SHP77 (cell line): Measurements from ENCODE around the gene NAV2.

Experiments
- DNase-seq, 2 experiments: peaks; one replicate each; lab custom pipeline; 2025; lab: John Stamatoyannopoulos, UW

The NAV2 gene

DNA sequence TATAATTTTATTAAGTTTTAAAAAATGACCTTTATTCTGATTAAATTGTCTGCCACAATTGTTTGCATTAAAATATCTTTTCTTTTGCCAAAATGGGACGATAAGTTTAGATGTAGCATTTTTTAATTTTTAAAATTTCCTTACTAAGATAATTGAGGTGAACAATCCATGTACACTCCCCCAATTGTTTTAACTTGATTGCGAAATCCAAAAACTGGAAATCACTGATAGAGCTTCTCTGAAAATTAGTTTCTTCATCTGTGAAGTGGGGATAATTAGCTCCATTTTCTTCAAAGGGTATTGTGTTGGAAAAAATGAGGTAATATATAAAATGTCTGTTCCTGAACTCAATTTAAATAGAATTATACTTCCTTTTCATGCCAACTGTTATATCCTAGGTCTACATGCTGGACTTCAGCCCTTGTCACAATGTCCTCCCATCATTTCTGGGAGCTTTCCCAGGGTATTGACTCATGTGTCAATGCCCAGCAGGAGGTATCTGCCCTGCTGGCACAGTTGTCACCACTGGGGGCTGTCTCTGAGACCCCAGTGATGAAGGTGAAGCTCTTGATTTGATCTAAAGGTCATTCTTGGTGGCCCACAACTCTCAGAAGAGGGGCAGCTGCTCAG is 28.7 kb upstream of the NAV2 start:
- DNase-seq, result no peak

DNA sequence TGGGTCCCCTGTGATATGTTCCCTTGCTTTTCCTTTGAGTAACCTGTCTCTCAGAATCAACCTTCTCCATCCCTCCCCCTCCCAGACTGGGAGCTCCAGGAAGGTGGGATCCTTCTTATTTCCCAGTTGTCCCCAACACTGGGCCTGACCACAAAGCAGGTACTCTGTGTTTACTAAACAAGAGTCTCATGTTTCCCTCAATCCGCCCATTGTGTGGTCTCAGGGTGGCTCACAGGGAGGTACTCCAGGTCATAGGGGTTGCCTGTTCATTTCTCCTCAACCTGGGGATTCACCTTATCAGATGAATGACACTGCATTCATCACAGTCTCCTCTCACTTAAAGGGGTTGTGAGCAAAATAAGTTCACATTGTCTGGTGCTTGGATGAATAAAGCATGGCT is 26.4 kb upstream of the NAV2 start:
- DNase-seq, result no peak

DNA sequence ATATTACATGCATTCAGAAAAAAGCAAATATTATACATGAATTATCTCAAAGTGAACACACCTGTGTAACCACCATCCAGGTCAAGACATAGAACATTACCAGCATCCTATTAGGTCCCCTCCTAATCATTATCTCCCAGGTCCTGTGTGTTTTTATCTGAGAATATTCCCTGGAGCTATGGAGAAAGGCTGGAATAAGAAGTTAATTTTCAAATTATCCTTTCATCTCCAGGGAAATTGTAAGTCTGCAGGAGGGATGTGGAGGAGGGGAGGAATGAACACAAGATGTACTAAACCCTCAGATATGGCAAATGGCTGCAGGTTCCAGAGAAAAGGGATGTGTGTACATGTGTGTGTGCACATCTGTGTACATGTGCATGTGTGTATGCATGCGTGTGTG is 25.2 kb upstream of the NAV2 start:
- DNase-seq, result no peak

DNA sequence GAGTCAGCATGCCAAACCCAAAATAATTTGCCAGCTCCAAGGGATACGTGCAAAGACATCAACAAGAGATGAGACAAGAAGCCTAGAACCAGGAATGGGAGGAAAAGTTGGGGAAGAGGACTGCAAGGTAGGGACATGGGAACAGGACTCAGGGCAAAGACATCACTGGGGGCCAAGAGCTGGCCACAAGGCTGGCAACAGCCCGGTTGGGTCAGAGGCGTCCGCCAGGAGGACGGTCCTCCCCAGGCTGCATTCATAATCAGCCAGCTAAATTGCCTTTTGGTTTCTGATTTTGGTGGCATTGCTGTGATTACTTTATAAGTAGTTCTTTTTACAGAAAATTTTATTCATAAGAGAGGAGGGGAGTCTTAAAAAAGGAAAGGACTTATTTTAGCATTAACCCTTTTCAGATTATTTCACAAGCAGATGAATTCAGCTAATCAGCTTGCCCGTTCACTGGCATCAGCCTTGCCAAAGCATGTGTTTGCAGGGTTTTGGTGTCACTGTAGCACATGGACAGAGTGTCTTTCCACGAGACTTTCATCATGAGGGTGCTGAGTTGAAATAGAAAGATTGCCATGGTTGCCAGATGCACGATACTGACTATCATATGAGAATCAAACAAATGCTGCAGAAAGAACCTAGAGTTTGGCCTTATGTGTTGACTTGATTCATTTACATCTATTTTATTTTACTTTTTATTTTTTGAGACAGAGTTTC is 23.2 kb upstream of the NAV2 start:
- no peak for DNase-seq

DNA sequence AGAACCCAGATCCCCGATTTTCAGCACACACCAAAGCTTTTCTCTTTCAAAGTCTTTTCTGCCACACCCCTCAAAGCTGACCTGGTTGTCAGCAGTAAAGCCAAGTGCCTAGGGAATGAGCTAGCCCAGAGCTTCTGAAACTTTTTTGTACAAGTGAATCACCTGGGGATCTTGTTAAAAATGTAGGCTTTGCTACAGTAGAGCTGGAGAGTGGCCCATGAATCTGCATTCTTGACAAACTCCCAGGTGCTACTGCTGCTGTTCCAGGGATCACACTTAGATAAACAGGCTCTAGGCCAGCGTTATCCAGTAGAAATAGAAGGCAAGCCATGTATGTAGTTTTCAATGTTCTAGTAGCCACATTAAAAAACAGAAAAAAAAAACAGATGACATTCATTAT is 21.8 kb upstream of the NAV2 start:
- no peak for DNase-seq

DNA sequence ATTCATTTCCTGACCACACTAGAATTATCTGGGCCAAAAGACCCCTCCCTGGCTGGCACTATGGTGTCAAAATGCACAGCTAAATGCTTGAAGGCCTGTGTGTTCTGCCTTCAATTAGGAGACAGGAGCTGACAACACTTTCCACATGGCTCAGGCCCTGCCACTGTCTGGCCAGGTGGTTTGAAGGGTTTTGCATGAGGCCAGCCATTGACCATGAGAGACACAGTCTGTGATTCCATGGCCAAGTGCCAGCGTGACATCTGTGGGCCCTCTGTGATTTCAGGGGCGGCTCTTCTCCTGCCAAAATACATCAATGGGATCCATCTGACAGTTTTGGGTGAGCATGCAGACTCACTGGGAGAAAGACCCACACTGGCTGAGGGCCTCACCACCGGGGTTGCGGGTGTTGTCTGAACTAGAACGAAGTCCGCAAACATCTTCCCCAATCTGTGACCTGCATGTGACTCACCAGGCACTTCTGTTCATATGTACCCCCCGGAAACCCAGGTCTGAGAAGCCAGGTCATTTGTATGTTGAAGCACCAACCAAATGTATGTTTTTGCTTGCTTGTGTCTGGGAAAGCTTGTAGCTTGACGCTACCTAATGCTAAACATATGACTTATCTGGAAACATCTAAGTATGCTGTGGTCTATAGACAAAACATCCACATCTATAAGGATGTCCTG is 20.7 kb upstream of the NAV2 start:
- DNase-seq, result no peak

DNA sequence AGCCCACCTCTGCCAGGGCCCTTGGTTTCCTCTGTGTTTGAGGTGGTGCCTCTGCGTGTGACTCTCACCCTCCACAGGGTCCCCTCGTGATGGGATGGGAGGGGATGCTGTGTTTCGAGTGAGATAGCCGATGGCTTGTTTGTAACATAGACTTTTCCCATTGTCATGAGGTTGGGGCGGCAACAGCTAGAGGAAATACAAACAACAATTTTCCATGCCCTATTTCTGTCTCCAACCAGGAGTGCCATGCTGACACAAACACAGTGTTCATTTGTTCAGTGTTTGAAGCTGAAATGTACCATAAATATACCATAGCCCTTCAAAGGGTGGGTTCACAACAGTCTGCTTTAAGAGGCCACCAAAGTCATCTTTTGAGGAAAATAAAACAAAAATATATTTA is 19.5 kb upstream of the NAV2 start:
- no peak for DNase-seq

DNA sequence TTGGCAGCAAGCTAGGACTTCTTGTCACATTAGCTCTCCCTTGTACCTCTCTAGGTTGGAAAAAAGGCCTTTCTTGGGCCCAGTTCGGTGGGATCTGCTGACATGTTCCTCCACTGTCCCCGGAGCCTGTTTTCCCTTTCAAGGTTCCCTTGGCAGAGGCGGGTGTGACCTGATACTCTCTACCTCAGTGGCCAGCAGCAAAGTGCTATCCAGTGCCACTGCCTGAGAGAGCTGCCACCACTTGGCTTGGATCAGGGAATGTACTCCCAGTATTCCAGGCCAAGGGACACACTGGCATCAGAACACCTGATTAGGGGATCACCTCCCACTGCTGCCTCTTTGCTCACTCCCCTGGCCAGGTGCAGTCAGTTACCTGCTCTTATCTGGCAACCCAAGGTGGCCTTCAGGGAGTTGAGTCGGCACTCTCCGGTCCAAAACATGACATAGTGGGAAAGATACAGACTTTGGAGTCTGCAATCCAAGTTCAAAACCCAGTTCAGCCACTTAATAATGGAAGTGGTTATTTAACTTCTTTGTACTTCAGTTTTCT is 17.8 kb upstream of the NAV2 start:
- no peak for DNase-seq

DNA sequence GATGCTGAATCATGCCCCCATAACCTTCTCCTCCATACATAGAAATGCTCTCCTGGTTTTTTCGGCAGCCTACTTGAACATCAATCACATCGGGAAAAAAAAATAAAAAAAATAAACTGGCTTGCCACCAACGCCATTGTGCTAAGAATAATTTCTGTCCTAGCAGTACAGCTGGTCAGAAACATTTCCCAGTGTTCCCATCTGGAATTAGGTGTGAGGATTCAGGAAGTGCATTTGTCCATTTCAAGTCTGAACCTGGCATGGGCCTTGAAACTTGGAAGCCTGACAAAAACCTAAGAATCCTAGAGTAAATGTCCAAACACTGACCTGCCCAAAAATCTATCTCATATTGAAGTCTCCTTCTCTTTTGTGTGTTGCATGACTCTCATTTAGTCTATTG is 16.6 kb upstream of the NAV2 start:
- DNase-seq, result no peak

DNA sequence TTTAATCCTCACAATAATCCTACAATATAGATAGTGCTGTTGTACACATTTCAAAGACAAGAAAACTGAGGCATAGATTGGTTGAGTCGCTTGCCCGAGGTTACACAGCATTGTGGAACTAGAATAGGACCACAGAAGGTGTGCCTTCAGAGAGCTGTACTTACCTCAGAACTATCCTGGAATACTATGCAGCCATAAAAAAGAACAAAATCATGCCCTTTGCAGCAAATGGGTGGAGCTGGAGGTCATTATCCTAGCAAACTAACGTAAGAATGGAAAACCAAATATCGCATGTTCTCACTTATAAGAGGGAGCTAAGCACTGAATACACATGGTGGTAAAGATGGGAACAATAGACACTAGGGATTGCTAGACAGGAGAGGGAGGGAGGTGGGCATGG is 15.7 kb upstream of the NAV2 start:
- no peak for DNase-seq

DNA sequence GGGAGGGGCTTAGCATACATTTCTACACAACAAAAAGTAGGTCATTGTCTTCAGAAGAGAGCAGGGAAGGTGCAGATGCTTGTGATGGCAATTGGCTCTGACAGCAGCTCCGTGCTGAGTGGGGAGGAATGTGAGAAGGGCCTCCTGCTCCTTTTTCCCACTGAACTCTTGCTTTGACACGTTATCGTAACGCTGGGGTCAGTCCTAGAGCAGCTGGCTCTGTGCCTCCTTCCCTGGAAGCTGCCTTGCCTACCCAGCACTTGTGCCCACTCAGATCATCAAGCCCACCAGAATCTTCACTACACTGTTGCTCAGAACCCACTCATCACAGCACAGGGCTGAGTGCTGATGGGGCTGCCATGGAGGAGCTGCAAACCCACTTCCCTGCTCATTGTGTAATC is 14.9 kb upstream of the NAV2 start:
- no peak for DNase-seq

DNA sequence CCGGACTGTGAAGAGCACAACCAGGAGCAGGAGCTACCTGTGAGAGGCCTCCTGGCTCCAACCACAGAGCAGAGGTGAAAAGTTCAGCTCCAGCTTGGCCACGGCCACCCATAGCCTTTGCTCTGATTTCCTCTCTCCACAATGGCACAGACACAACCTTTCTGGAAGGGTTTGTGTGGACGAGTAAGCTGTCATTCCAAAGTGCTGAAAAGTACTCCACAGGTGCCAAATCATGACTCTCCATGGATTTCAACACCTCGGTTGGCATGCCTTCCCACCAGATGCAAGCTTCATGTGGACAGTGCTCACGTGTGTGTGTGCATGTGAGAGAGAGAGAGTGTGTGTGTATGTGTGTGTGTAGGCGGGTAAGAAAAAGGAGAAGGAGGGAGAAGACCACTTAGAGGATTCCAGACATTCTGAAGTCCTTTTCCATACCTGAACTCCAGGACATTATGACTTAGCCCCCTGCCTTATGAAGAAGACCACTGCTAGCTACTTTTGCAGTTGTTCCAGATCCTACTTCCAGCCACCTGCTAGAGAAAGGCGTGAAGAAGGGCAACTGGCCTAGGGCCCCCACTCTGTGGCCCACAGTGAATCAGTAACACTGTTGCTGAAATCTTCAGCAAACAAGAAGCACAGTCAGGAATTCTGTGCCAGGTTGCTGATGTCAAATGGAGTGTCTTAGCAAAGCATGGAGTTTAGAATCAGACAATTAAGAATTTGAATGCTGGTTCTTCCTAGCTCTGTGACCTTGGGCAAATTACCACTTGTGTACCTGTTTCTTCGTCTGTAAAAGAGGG is 13.9 kb upstream of the NAV2 start:
- DNase-seq, result no peak

DNA sequence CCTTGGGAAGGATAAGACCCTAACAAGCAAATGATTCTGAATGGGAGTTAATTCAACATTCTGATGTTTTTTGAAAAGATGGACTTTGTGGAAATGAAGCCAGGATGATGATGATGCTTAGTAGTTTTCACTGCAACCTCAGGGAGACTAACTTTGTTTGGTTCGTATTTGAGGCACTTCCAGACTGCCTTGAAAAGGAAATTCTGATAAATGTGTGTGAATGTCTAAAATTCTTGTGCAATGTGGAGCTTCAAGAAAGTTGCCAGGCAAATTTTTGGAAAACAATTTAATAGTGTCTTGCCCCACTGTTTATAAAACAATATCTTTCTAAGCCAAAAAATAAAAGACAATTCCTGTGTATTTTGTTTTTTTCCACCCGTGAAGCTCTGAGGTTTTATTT is 11.2 kb upstream of the NAV2 start:
- DNase-seq, result no peak

DNA sequence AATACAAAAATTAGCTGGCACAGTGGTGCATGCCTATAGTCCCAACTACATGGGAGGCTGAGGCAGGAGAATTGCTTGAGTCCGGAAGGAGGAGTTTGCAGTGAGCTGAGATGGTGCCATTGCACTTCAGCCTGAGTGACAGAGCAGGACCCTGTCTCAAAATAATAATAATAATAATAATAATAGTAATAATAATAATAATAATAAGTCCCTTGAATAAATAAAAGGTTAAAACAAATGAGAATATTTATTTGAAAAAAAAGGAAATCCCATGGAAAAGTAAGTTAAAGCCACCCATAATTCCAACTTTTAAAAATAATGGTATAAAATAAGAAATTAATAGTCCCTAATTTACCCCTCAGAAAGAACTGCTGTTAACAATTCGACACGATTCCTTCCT is 10.0 kb upstream of the NAV2 start:
- no peak for DNase-seq

DNA sequence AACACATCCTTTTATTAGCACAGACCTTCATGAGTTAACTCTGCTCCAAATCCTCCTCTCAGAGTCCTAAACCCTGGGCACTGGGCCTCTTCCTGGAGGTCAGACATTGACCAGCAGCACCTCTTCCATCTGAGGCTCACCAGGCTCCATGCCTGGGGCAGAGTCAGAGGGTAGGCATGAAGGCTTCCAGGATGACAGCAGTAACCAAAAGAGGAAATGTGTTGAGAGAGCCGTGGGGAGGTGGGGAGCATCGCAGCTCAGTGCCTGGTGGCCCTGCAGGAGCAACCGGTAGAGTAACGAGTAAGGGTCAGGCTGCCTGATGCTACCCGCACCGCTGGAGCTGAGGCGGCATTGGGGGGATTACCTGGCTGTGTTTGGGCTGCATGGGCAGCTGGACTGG is 9.4 kb upstream of the NAV2 start:
- no peak for DNase-seq

DNA sequence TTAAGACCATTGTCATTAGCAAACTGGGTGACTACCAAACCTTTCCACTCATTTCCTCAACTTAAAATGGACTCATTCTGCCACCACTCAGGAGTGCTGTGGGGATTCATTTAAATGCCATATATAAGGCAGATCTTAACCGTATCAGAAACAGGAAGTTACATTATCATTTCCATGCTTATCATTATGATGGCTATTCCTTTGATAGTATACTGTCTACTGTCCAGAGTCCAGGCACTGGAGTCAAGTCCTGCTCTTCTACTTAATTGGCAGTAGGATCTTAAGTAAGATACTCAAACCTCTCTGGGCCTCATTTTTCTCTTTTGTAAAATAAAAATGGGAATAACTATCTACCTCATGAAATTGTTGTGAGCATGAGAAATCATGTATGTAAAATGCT is 8.4 kb upstream of the NAV2 start:
- DNase-seq, result no peak

DNA sequence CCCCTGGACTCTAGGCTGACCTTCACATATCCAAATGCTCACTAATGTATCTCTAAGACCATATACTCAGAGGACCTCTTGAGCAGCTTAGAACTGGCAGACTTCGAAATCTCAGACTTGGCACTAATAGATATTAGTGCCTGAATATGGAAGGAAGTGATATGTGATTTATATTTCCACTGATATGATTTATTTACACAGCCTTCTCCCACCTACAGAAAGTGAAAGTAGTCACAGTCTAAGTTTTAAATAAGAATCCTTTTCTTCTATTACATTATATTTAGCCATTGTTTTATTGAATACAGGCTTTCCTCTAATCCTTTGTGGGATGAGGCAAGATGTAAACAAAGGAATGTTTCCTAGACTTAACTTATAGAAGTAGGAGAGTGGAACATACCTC is 6.7 kb upstream of the NAV2 start:
- no peak for DNase-seq

DNA sequence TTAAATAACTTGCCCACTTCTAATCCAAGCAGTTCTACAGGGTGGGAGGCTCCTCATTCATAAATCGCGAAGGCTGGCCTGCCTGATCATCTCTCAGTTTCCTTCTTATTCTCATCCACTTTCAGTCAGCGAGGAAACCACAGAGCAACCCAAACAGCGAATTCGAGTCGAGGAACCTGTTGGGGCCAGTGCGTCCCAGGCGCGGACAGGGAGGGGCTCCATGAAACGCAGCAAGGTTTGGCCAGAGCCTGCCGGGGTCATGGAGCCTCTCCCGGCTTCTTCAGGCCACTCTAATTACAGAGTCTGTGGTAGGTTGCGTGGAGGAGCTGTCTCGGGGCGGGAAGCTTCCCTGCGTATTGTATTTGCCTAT is 741 bp upstream of the NAV2 start:
- DNase-seq, result peak in 1 of 2 experiments; percentile 2

DNA sequence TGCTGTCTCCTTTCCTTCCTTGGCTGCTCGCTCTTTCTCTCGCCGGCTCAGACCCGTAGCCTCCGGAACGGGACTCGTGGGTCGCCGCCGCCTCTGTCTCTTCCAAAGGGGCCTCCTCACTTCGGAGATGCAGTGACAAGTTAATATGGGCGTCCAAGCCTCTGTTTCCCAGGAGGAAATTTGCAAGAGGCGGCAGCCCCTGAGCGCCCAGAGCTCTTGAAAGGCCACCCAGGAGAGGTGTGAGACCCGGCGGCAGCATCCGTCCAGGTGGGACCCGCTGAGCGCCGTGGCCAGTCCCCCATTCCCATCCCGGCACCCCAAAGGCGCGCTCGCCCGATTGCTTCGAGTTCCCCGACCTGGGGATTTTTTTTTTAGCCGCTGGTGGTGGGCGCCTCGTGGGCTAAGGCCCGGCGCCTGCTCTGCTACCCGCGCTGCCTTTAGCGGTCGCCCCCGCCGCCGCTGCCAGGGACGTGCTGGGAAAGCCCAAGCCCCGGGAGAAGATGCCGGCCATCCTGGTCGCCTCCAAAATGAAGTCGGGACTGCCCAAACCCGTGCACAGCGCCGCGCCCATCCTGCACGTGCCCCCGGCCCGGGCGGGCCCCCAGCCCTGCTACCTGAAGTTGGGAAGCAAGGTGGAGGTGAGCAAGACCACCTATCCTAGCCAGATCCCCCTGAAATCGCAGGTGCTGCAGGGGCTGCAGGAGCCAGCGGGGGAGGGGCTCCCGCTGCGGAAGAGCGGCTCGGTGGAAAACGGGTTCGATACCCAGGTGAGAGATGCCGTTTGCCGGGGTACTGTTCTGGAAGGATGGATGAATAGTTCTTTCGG is 772 bp downstream of the NAV2 start:
- no peak for DNase-seq

DNA sequence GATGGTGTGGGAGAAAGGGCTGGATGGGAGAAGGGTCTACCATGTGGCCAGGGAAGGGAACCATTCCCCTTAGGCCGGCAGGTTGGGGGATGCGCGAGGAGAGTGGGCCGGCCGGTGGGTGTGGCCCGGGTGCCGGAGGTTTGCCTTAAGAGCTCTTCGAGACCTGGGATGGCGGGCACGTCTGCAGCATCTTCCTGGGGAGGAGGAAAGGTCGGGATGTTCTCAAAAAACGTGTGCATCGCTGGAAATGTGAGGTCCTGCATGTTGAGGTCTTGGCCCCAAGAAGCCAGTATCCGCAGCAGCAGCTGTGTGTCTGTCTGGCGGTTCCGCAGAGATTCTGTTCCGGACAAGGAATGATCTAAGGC is 1.4 kb downstream of the NAV2 start:
- no peak for DNase-seq
